HG02763 (cell line): ENCODE measurements around the gene CLDN16.

Experiments used
- ATAC-seq: cut with Tn5 transposase; IDR thresholded peaks from one replicate; pipeline ENCODE4 v1.9.1; 2021; ENCODE audit warnings: mild to moderate bottlenecking, moderate library complexity; ENCODE audit not compliant: unreplicated experiment

The CLDN16 gene

DNA sequence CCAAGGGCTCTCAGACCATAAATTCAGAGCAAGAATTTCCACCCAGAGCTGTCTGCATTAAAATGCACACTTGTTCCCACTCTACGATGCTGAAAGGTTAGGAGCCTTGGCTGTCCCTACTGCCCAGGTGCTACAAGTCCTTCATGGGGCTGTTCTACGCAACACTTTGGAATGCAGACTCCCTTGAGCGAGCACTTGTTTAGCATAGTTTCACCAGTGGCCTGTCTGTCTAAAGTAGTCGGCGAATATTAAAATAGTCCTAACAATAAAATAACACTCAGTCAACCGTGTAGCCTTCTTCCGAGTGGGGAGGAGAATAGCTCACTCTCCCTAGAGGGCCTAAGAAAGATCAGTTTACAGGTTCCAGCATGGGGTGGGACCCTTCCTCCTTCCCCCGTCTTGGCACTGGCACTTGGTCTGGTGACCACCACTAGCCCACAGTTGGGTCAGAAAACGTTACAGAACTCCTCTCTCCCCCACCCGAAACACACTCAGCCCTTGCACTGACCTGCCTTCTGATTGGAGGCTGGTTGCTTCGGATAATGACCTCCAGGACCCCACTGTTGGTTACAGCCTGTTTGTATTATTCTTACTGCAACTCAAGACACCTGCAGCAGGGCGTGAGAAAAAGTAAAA, at the start of gene CLDN16:
TSS of gene CLDN16 (plus strand) at position 586 of the 636 bp plus-strand sequence. CDS start 167 bp downstream, outside the sequence.
- ATAC-seq = no peak

GRCh38 chr3:190338717-190339116, 49.2 kb upstream of the CLDN16 start:
- no peak for ATAC-seq

DNA sequence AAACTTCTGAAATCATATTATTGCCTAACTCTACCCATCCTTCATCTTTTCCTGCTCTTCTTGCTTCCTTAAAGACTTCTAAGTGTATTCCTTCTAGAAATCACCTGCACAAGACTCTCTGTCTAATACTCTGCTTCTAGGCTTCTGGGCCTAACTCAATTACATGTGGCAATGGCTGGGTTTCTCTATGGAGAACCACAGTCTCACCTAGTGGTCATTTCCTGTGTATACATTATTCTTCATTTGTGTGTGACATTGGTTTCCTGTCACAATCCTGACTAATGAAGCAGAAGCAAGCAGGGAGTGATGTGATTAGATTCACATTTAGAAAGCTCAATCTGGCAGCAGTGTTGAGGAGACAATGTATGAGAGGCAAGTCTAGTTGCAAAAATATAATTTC, 48.8 kb upstream of the CLDN16 start:
- ATAC-seq = no peak

- ATAC-seq = no peak
Measured at GRCh38 chr3:190340071-190340470, 47.9 kb upstream of the CLDN16 start.

DNA sequence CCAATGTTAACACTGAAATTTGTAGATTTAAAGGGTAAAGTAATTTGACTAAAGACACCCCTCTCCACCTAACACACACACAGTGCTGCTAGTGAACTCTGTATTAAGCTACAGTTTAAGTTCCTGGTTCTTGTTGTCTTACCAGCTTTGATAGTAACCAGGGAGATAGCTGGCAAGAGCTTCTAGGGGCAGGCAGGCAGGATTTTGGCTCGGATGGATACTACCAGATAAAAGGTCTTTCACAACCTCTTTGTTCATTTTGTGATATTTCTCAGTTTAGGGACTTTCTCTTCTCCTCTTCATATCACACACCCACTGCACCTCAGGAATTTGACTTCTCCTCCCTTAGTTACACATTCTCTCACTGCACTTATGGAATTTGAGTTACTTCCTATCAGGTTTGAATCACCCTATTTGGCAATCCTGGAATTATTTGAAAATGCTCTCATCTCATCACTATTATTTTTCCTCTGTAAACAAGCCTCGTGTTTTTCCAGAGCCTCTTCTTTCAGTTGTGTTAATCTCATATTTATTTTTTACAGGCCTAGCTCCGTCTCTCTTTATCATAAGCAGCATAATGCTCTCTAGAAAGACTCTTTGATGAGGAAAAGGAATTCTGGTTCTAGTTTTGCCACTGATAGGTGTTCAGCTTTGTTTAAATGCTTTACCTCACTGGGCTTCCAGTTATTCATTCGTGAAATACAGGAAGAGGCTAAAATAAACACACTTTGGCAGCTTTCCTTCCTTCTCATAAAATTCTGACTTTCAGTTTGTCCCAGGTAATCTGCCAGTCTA, 42.7 kb upstream of the CLDN16 start:
- no peak for ATAC-seq

DNA sequence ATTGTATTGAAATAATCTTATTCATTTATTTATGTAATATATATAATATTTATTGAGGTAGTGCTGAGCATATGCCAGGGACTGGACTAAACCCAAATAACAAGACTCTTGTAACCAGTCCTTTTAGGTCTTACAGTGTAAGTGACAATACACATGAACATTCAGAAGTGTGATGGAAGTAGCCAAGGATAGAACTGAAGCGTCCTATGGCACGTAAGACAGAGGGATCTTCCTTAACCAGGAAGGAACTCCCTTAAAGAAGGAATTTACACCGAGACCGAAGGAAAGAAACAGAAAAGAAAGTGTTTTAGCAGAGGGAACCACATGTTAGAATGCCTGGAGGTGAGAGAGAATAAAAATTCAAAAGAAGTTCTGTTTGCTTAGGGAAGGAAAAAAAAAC, 42.1 kb upstream of the CLDN16 start:
- ATAC-seq = no peak

DNA sequence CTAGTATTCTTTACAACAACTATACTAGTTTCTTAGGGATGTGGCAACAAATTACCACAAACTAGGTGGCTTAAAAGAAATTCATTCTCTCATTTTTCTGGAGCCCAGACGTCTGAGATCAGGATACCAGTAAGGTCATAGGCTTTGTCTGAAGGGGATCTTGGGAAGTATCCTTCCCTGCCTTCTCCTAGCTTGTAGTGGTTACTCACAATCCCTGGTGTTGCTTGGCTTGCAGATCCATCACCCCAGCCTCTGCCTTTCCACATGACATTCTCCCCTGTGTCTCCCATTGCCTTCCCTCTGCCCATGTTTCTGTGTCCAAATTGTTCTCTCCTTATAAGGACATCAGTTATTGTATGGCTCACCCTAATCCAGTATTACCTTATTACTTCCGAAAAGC, 41.4 kb upstream of the CLDN16 start:
- ATAC-seq = no peak

GRCh38 chr3:190352861-190353457, 35.0 kb upstream of the CLDN16 start:
- no peak for ATAC-seq

- ATAC-seq = no peak
Measured at GRCh38 chr3:190356246-190356645, 31.7 kb upstream of the CLDN16 start.

DNA sequence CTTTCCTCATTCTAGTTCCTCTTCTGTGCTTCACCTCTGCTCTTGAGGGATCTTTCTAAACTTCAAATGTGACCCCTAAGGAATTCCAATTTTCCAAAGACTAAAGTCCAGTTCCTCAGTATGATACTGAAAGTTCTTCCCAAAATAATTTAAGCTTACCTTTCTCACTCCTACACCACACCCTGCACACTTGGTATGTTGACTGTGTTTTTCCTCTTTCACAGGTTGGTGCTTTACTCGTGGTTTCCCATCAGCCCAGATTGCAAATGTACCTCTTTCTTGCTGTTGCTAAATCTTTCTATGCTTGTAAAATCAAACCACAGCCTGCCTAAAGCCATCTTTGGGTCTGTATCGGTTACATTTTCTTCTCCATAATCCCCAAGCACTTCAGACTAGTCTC, 30.5 kb upstream of the CLDN16 start:
- no peak for ATAC-seq

DNA sequence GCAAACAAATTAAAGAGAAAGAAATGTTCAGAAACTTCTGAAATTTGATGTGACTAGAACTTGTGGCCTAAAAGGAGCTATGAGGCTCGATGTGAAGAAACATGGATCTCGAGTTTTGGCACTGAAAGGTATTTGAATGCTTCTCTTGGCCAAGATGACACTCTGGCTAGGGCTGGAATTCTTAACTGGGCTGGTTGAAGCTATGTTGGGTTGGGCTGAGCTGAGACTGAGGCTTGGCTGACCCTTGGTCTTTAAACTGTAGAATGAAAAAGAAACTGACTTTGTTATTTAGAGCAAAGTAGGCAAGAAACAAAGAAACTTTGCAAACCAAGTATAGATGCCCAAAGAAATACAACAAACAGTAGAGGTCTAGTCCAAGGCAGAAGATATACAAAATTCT, 28.1 kb upstream of the CLDN16 start:
- no peak for ATAC-seq

GRCh38 chr3:190360228-190360627, 27.7 kb upstream of the CLDN16 start:
- no peak for ATAC-seq

- no peak for ATAC-seq
Measured at GRCh38 chr3:190361791-190362190, 26.2 kb upstream of the CLDN16 start.

DNA sequence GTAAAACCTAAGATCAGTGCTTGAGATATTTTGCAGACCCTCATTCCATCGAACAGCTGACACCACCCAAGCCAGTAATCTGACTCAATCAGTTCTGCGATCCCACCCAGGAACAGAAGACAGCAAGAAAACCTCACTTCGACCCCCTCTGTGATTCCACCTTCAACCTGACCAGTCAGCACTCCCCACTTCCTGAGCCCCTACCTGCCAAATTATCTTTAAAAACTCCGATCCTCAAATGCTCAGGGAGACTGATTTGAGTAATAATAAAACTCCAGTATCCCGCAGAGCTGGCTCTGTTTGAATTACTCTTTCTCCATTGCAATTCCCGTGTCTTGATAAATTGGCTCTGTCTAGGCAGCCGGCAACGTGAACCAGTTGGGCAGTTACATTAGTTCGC, 25.7 kb upstream of the CLDN16 start:
- ATAC-seq = no peak

- ATAC-seq = no peak
Measured at GRCh38 chr3:190366133-190366532, 21.8 kb upstream of the CLDN16 start.

GRCh38 chr3:190368881-190369280, 19.1 kb upstream of the CLDN16 start:
- no peak for ATAC-seq

GRCh38 chr3:190369668-190370295, 18.2 kb upstream of the CLDN16 start:
- ATAC-seq = no peak

GRCh38 chr3:190370369-190370768, 17.6 kb upstream of the CLDN16 start:
- no peak for ATAC-seq

GRCh38 chr3:190371152-190371551, 16.8 kb upstream of the CLDN16 start:
- ATAC-seq = no peak

GRCh38 chr3:190375246-190375645, 12.7 kb upstream of the CLDN16 start:
- ATAC-seq = no peak

GRCh38 chr3:190375671-190376070, 12.3 kb upstream of the CLDN16 start:
- no peak for ATAC-seq
